ENCODE data around the gene F8.
A peak's percentile ranks its signal among the peaks of the same experiment; 100 is the strongest.
"Not testable (repeated sequence)": the region's sequence is repeated elsewhere in the genome, so short reads cannot be mapped to it uniquely, and the experiment has no call there.

The F8 gene

DNA sequence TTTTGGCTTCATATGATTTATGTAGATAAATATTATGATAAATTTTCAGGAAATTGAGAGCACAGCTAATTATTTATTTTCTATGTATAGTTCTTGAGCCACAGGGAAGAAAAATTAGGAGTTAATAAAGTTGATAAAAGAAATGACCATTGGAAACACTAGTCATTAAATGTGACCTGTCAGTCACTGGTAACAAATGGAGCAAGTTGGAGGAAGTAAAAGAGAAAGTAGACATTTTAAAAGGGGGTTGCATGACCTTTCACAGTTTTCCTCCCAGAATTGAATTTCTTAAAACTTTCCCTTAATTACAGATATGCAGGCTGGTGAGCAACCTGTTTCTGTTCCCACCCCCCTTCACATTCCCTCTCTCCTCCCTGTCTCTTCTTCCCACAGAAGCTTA, 193.4 kb downstream of the F8 start:
- Mint-ChIP-seq H3K4me3 (peak overlapping the region in 1 of 2 donors; percentile 60), H3K4me1 (peaks cover 31% of the 10 kb centered on the region), H3K9me3 (no peaks in the 10 kb centered on the region), H3K27ac (peak overlapping the region in 1 of 2 donors; percentile 43), H3K27me3 (peaks cover 12% of the 10 kb centered on the region)
- no peak for ATAC-seq
- no peak for DNase-seq

DNA sequence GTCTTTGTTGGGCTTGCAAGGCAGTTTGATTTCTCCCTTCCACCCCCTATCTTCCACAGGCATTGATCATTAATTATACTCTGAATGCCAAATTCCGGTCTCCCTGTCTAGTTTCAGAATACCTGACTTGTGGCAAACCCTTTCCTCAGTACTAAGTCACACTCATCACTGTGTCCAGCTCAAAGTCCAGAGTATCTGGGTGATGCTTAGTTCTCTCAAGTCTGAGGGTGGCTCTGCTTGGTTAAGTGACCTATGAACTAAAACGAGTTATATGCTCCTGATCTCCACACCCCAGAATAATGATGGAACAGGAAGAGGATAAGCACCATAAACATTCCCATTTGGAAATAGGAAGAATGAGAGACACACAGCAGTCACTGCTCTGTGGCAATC, 194.5 kb downstream of the F8 start:
- Mint-ChIP-seq H3K4me1 (peaks cover 31% of the 10 kb centered on the region), H3K9me3 (no peaks in the 10 kb centered on the region), H3K27me3 (peaks cover 12% of the 10 kb centered on the region), H3K27ac (no peak overlapping the region), H3K4me3 (no peak overlapping the region)
- ATAC-seq (no peak), DNase-seq (no peak)

- H3K4me3 Mint-ChIP-seq: peak overlapping the region in 1 of 2 donors; percentile 24
- DNase-seq: no peak
- peaks cover 12% of the 10 kb centered on the region for H3K27me3 Mint-ChIP-seq
- H3K4me1 Mint-ChIP-seq: peaks cover 31% of the 10 kb centered on the region
- peak; percentile 54 for ATAC-seq
- H3K9me3 Mint-ChIP-seq: no peaks in the 10 kb centered on the region
- H3K27ac Mint-ChIP-seq: peak overlapping the region in 1 of 2 donors; percentile 50
Observed at GRCh38 chrX:154827194-154828015, 195.1 kb downstream of the F8 start.

DNA sequence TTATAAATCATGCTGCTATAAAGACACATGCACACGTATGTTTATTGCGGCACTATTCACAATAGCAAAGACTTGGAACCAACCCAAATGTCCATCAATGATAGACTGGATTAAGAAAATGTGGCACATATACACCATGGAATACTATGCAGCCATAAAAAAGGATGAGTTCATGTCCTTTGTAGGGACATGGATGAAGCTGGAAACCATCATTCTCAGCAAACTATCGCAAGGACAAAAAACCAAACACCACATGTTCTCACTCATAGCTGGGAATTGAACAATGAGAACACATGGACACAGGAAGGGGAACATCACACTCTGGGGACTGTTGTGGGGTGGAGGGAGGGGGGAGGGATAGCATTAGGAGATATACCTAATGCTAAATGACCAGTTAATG, 196.9 kb downstream of the F8 start:
- H3K4me1 Mint-ChIP-seq: peaks cover 31% of the 10 kb centered on the region
- not testable (repeated sequence) for H3K27me3 Mint-ChIP-seq, H3K9me3 Mint-ChIP-seq, H3K27ac Mint-ChIP-seq, ATAC-seq, H3K4me3 Mint-ChIP-seq, DNase-seq

DNA sequence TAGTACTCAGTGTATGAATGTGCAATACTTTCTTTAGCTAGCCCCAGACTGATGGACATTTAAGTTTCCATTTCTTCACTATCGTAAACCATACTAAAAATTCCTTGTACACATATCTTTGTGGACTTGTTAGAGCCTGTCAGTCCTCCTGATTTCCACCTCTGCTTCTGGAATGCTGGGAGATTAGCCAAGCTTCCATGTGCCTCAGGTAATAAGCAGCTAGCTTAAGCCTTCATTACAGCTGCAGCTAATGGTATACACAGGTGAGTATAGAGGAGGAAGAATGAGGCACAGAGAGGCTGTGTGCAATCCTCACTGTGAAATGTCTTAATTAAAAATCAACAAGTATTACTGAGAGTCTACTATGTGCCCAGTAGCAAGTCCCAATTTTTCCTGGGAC, 197.9 kb downstream of the F8 start:
- no peak for DNase-seq
- H3K4me1 Mint-ChIP-seq: peaks cover 24% of the 10 kb centered on the region
- no peaks in the 10 kb centered on the region for H3K27me3 Mint-ChIP-seq
- no peak overlapping the region for H3K27ac Mint-ChIP-seq
- no peak overlapping the region for H3K4me3 Mint-ChIP-seq
- ATAC-seq: no peak
- no peaks in the 10 kb centered on the region for H3K9me3 Mint-ChIP-seq

GRCh38 chrX:154822029-154822428, 200.5 kb downstream of the F8 start:
- Mint-ChIP-seq H3K27me3 (no peaks in the 10 kb centered on the region), H3K9me3 (no peaks in the 10 kb centered on the region), H3K27ac (no peak overlapping the region), H3K4me3 (no peak overlapping the region), H3K4me1 (no peaks in the 10 kb centered on the region)
- ATAC-seq (no peak), DNase-seq (no peak)

- Mint-ChIP-seq H3K4me1 (no peaks in the 10 kb centered on the region), H3K27ac (no peak overlapping the region), H3K9me3 (no peaks in the 10 kb centered on the region), H3K4me3 (no peak overlapping the region), H3K27me3 (no peaks in the 10 kb centered on the region)
- ATAC-seq (no peak), DNase-seq (no peak)
Observed at GRCh38 chrX:154821523-154821922, 201.0 kb downstream of the F8 start.

- no peaks in the 10 kb centered on the region for H3K4me1 Mint-ChIP-seq
- peaks cover 6% of the 10 kb centered on the region for H3K27me3 Mint-ChIP-seq
- no peaks in the 10 kb centered on the region for H3K9me3 Mint-ChIP-seq
- no peak for ATAC-seq
- no peak overlapping the region for H3K4me3 Mint-ChIP-seq
- DNase-seq: no peak
- H3K27ac Mint-ChIP-seq: no peak overlapping the region
Observed at GRCh38 chrX:154819771-154820341, 202.7 kb downstream of the F8 start.

- H3K27me3 Mint-ChIP-seq: peaks cover 6% of the 10 kb centered on the region
- no peak overlapping the region for H3K27ac Mint-ChIP-seq
- no peaks in the 10 kb centered on the region for H3K9me3 Mint-ChIP-seq
Observed at GRCh38 chrX:154818916-154819770, 203.4 kb downstream of the F8 start.

GRCh38 chrX:154817048-154817618, 205.4 kb downstream of the F8 start:
- not testable (repeated sequence) for H3K4me3 Mint-ChIP-seq, DNase-seq, H3K27ac Mint-ChIP-seq, H3K4me1 Mint-ChIP-seq, ATAC-seq, H3K9me3 Mint-ChIP-seq
- peaks cover 13% of the 10 kb centered on the region for H3K27me3 Mint-ChIP-seq

More at GRCh38 chrX:154818916-154819770, 203.4 kb downstream of the F8 start:
- no peak for ATAC-seq
- Mint-ChIP-seq H3K4me1 (no peaks in the 10 kb centered on the region), H3K4me3 (no peak overlapping the region)
- DNase-seq: no peak

DNA sequence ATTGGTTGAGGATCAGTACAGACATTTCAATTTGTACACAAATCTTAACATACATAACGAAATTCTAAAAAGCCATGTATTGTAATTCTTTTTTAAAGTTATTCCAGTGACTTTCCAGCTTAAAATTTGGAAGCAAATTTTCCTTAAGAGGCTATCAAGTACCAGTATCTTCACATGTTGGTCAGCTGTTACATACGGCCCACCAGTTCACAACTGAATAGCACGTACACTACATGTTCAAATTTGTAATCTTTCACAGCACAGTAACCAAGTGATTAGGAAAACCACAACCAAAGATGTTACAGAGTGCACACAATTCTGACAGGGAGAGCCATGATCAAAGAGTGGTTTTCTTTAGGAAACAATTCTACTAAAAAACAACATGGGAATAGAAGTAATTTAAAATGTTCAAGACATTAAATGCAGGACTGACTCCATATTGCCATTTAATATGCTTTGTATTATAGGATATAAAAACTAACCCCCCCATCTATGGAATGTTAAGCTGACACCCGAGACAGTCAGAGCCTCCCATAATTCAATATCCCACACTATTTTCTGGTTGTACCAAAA, 206.1 kb downstream of the F8 start:
- not testable (repeated sequence) for ATAC-seq, H3K4me1 Mint-ChIP-seq, H3K27ac Mint-ChIP-seq, DNase-seq, H3K4me3 Mint-ChIP-seq, H3K9me3 Mint-ChIP-seq
- peaks cover 13% of the 10 kb centered on the region for H3K27me3 Mint-ChIP-seq

GRCh38 chrX:154815274-154815818, 207.2 kb downstream of the F8 start:
- Mint-ChIP-seq H3K27me3 (peaks cover 13% of the 10 kb centered on the region), H3K4me1 (no peaks in the 10 kb centered on the region), H3K27ac (no peak overlapping the region), H3K4me3 (no peak overlapping the region), H3K9me3 (no peaks in the 10 kb centered on the region)
- no peak for DNase-seq
- ATAC-seq: no peak

GRCh38 chrX:154813801-154814200, 208.7 kb downstream of the F8 start:
- DNase-seq (no peak), ATAC-seq (no peak)
- Mint-ChIP-seq H3K27ac (no peak overlapping the region), H3K9me3 (no peaks in the 10 kb centered on the region), H3K4me1 (no peaks in the 10 kb centered on the region), H3K27me3 (peaks cover 13% of the 10 kb centered on the region), H3K4me3 (no peak overlapping the region)

DNA sequence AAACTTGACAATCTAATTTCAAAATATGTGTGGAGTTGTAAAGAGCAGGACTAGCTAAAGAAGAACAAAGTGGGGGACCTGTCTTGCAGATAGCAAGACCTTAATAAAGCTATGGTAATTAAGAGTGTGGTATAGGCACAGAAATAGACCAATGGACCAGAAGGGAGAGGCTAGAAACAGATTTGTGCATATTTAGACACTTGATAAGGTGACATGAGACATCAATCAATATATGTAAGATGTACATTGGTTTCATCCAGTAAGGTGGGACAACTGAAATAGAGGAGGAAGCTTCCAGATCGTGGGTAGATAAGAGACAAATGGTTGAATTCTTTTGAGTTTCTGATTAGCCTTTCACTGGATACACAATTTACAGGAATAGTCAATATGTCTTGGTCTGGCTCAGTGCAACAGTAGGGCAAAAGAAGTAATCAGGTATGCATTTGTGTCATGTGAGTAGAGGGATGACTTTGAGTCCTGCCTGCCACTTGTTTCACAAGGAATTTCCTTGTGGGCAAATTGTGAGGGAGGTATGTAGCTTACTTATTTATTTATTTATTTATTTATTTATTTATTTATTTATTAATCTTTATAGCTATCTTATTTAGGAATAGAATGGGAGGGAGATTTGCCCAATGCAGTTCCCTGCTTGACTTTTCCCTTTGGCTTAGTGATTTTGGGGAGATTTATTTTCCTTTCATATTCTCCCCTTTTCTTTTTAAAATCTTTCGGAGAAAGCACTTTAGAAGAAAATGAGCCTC, 210.0 kb downstream of the F8 start:
- H3K9me3 Mint-ChIP-seq: no peaks in the 10 kb centered on the region
- H3K4me1 Mint-ChIP-seq: no peaks in the 10 kb centered on the region
- ATAC-seq (no peak), DNase-seq (no peak)
- peaks cover 13% of the 10 kb centered on the region for H3K27me3 Mint-ChIP-seq
- no peak overlapping the region for H3K27ac Mint-ChIP-seq
- H3K4me3 Mint-ChIP-seq: no peak overlapping the region

All from stimulated activated naive CD8-positive, alpha-beta T cell treated with anti-CD3 and anti-CD28 coated beads, Interleukin-15, amount 100 ng/mL, for 72 hours (primary cell).